Osteoblast (primary cell): ENCODE data around the gene MTCL1. TPM values are rescaled to one million over a fixed set of nuclear protein-coding genes. Genes with fewer than 3 reads are reported as not detected.
"Not testable (repeated sequence)": the region's sequence is repeated elsewhere in the genome, so short reads cannot be mapped to it uniquely, and the experiment has no call there.

ENCODE experiments used
- DNase-seq: peaks from one replicate; pipeline ENCODE4 v3.0.0; 2011; ENCODE audit warnings: low spot score, mixed read lengths; ENCODE audit not compliant: insufficient read length; ENCODE audit errors: missing footprints
- H2AFZ ChIP-seq: 2 replicates; pipeline ENCODE4 v1.6.0; 2011; ENCODE audit warnings: mild to moderate bottlenecking, low read length
- H3K27ac ChIP-seq: 2 replicates; pipeline ENCODE4 v1.5.1; 2011; ENCODE audit warnings: mild to moderate bottlenecking, low read depth, low read length, moderate library complexity
- H3K27me3 ChIP-seq: 2 replicates; pipeline ENCODE4 v1.6.0; 2012; ENCODE audit warnings: mild to moderate bottlenecking, control low read depth, inconsistent platforms, low read length, moderate library complexity; ENCODE audit not compliant: insufficient read depth
- H3K36me3 ChIP-seq: 2 replicates; pipeline ENCODE4 v1.5.1; 2011; ENCODE audit warnings: mild to moderate bottlenecking, low read length, control low read depth, moderate library complexity; ENCODE audit not compliant: insufficient read depth
- H3K4me1 ChIP-seq: 2 replicates; pipeline ENCODE4 v1.5.1; 2011; ENCODE audit warnings: mild to moderate bottlenecking, low read length, control low read depth, moderate library complexity; ENCODE audit not compliant: insufficient read depth
- H3K4me2 ChIP-seq: 2 replicates; pipeline ENCODE4 v1.6.0; 2011; ENCODE audit warnings: mild to moderate bottlenecking, low read length; ENCODE audit not compliant: insufficient read depth
- H3K4me3 ChIP-seq: fragments of 200-600 bp; sonication (generic); 3 replicates; pipeline ENCODE4 v1.5.1; 2012; ENCODE audit warnings: mild to moderate bottlenecking, low read length, inconsistent platforms; ENCODE audit not compliant: insufficient read depth
- H3K79me2 ChIP-seq: 2 replicates; pipeline ENCODE4 v1.6.0; 2012; ENCODE audit warnings: mild to moderate bottlenecking, low read length, control low read depth, inconsistent platforms; ENCODE audit not compliant: insufficient read depth
- H3K9me3 ChIP-seq: 2 replicates; pipeline ENCODE4 v1.5.1; 2011; ENCODE audit warnings: low read depth, low read length, control low read depth
- H4K20me1 ChIP-seq: 2 replicates; pipeline ENCODE4 v1.6.0; 2012; ENCODE audit warnings: mild to moderate bottlenecking, low read length, control low read depth; ENCODE audit not compliant: insufficient read depth
- CTCF ChIP-seq: IDR thresholded peaks from 2 replicates; pipeline ENCODE4 v1.5.1; 2011; ENCODE audit warnings: mild to moderate bottlenecking, low read depth, low read length, moderate library complexity; ENCODE audit errors: extremely low read depth
- total RNA-seq: library from RNA; depleted of rRNA; stranded (reverse); fragments of >200 nt; gene quantifications from 2 replicates; pipeline ENCODE4 v1.2.3, GENCODE V29; 2012

The MTCL1 gene
- total RNA-seq, 1 donor = 38.0 TPM

DNA sequence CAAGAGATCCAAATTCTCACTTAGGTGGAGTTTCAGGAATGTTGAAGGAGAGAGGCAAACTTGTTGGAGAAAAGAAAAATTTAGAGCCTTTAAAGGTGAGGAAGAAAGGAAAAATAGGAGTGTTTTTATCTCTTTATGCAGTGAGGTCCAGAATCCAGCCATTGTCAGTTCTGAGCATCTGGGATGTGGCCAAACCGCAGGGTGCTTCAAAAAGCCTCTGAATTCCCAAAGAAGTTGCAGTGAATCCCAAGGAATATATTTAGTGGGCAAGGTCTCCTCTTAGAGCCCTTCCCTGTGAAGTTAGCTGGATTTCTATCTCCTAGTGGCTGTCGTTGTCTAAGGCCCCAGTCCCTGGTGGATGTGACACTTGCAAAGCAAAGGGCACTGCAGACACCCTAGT, 51.2 kb downstream of the MTCL1 start:
- Histone ChIP-seq H3K36me3 (peaks cover 7% of the 10 kb centered on the region), H4K20me1 (peaks cover 6% of the 10 kb centered on the region), H3K4me3 (no peak overlapping the region), H3K27me3 (no peaks in the 10 kb centered on the region), H3K4me2 (no peak overlapping the region), H3K27ac (no peak overlapping the region), H3K9me3 (no peaks in the 10 kb centered on the region), H3K4me1 (peaks cover 27% of the 10 kb centered on the region), H2AFZ (no peak overlapping the region), H3K79me2 (peaks cover 56% of the 10 kb centered on the region)
- DNase-seq = no peak
- no peak for TF ChIP-seq CTCF

DNA sequence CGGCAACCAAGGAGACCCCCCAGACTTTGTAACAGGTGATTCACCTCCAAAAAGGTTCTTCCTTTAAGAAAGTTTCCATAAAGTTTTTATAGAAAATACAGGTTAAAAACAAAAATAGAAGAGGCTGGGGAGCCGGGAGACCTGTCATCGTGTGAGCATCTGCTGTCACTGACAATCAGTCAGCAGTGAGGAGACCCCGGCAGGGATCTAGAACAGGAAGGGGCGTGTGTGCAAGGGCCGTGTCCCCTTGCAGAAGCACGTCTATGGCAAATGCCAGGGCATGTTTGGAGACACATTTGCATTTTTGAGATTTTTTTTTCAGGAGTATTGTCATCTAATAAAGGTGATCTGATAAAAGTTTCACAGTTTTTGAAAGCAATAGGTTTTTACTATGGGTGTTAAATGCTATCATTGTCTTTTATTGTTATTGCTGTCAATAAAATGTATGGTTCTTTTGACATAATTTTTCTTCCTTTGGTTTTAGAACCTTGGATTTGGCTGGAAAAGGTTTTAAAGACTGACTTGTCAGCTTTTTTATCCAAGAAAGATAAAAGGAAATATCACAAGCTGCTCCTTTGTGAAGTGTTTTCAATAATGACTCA, 52.1 kb downstream of the MTCL1 start:
- Histone ChIP-seq H3K79me2 (peaks cover 48% of the 10 kb centered on the region), H3K27ac (no peak overlapping the region), H3K36me3 (peaks cover 13% of the 10 kb centered on the region), H3K4me1 (peaks cover 23% of the 10 kb centered on the region), H3K27me3 (no peaks in the 10 kb centered on the region), H3K4me3 (no peak overlapping the region), H3K4me2 (no peak overlapping the region), H3K9me3 (no peaks in the 10 kb centered on the region), H2AFZ (no peak overlapping the region), H4K20me1 (peaks cover 6% of the 10 kb centered on the region)
- TF ChIP-seq CTCF = no peak
- DNase-seq = no peak

- Histone ChIP-seq H3K79me2 (peaks cover 38% of the 10 kb centered on the region), H3K4me2 (no peak overlapping the region), H3K27ac (no peak overlapping the region), H3K27me3 (no peaks in the 10 kb centered on the region), H2AFZ (no peak overlapping the region), H3K36me3 (peaks cover 22% of the 10 kb centered on the region), H3K9me3 (no peaks in the 10 kb centered on the region), H3K4me1 (peaks cover 16% of the 10 kb centered on the region), H3K4me3 (no peak overlapping the region), H4K20me1 (peaks cover 6% of the 10 kb centered on the region)
- TF ChIP-seq CTCF = no peak
- DNase-seq = no peak
Observed at GRCh38 chr18:8758466-8758865, 53.1 kb downstream of the MTCL1 start.

DNA sequence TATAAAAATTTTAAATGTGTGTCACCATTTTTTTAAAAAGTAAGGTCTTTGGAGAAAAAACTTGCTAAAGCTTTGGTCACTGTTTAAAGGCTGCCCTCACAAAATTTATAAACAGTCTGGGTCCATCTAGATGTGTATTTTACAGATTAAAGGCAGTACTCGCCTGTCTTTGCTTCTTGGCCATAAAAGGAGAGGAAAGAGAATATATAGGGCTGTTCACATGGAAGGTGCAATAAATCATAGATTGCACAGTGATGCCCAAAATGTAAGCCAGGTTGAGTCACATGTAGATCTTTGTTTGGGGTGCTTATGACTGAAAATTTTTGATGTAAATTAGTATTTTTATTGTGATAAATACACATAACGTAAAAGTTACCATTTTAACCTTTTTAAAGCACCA, 55.6 kb downstream of the MTCL1 start:
- Histone ChIP-seq H3K4me2 (no peak overlapping the region), H2AFZ (no peak overlapping the region), H3K27ac (no peak overlapping the region), H4K20me1 (peaks cover 6% of the 10 kb centered on the region), H3K4me1 (peaks cover 6% of the 10 kb centered on the region), H3K27me3 (no peaks in the 10 kb centered on the region), H3K9me3 (no peaks in the 10 kb centered on the region), H3K36me3 (peaks cover 28% of the 10 kb centered on the region), H3K4me3 (no peak overlapping the region), H3K79me2 (peaks cover 23% of the 10 kb centered on the region)
- DNase-seq = no peak
- no peak for TF ChIP-seq CTCF

DNA sequence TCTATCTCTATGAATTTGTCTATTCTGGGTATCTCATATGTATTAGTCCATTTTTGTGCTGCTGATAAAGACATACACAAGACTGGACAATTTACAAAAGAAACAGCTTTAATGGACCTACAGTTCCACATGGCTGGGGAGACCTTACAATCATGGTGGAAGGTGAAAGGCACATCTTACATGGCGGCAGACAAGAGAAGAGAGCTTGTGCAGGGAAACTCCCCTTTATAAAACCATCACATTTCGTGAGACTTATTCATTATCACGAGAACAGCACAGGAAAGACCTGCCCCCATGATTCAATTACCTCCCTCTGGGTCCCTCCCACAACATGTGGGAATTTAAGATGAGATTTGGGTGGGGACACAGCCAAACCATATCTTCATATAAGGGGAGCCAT, 56.2 kb downstream of the MTCL1 start:
- peaks cover 23% of the 10 kb centered on the region for H3K79me2 ChIP-seq

More for the DNA sequence above, 56.2 kb downstream of the MTCL1 start:
- peaks cover 30% of the 10 kb centered on the region for H3K36me3 ChIP-seq
- H3K27me3 ChIP-seq, H2AFZ ChIP-seq, H3K27ac ChIP-seq, H3K4me3 ChIP-seq, H4K20me1 ChIP-seq, DNase-seq, H3K4me1 ChIP-seq, H3K9me3 ChIP-seq, H3K4me2 ChIP-seq: not testable (repeated sequence)
